Nephron (organoid): ENCODE results near the gene SERPINF2.
"Not testable (repeated sequence)": the region's sequence is repeated elsewhere in the genome, so short reads cannot be mapped to it uniquely, and the experiment has no call there.

Experiments
- H3K27ac Mint-ChIP-seq, 3 experiments: 2 replicates each; pipeline ENCODE4 v1.8.0; 2020; ENCODE audit warnings: mixed read lengths in 3 of 3, mild to moderate bottlenecking in 2 of 3, moderate library complexity in 1 of 3
- H3K27me3 Mint-ChIP-seq: 2 replicates; pipeline ENCODE4 v1.8.0; 2021; ENCODE audit warnings: low read depth, mild to moderate bottlenecking, moderate library complexity, mixed read lengths
- H3K36me3 Mint-ChIP-seq: 2 replicates; pipeline ENCODE4 v1.8.0; 2020; ENCODE audit warnings: low read depth, mixed read lengths
- H3K4me1 Mint-ChIP-seq: 2 replicates; pipeline ENCODE4 v1.8.0; 2020; ENCODE audit warnings: mixed read lengths
- H3K4me3 Mint-ChIP-seq, 3 experiments: 2 replicates each; pipeline ENCODE4 v1.8.0; 2020; ENCODE audit warnings: mild to moderate bottlenecking in 3 of 3, mixed read lengths in 3 of 3, moderate library complexity in 2 of 3
- H3K9me3 Mint-ChIP-seq: 2 replicates; pipeline ENCODE4 v1.8.0; 2020; ENCODE audit warnings: mixed read lengths
- CTCF ChIP-seq, 3 experiments: fragments of 200-600 bp; sonication (generic); IDR thresholded peaks; one replicate each; pipeline ENCODE4 v1.5.0; 2021; ENCODE audit warnings: antibody characterized with exemption in 3 of 3; ENCODE audit not compliant: unreplicated experiment in 3 of 3

Gene SERPINF2

DNA sequence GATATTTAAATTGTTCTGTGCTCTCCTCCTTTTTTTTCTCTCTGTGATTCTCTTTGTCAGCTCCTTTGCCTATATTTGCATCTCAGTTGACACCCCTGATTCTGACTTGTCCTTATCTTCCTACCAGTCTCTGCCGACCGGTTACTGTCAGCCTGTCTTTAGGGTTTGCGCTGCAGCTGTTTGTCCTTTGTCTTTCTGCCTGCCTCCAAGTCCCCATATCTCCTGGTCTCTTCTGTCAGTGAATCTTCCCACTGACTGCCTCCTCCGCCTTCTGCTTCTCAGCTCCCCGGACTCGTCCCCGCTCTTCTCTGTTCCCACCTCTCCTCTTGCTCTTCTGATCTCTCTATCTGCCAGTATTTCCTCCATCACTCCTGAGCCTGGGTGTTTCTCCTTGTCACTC, 37.7 kb upstream of the SERPINF2 start:
- H3K27ac Mint-ChIP-seq: peak overlapping the region in 1 of 3 experiments; percentile 36
- TF ChIP-seq CTCF (IDR thresholded peaks at IDR 0.05; ENCODE audit: unreplicated experiment in 3 of 3): no peak
- no peaks in the 10 kb centered on the region for H3K36me3 Mint-ChIP-seq
- H3K4me3 Mint-ChIP-seq: no peak overlapping the region
- H3K9me3 Mint-ChIP-seq: no peaks in the 10 kb centered on the region
- no peaks in the 10 kb centered on the region for H3K4me1 Mint-ChIP-seq
- H3K27me3 Mint-ChIP-seq: no peaks in the 10 kb centered on the region

DNA sequence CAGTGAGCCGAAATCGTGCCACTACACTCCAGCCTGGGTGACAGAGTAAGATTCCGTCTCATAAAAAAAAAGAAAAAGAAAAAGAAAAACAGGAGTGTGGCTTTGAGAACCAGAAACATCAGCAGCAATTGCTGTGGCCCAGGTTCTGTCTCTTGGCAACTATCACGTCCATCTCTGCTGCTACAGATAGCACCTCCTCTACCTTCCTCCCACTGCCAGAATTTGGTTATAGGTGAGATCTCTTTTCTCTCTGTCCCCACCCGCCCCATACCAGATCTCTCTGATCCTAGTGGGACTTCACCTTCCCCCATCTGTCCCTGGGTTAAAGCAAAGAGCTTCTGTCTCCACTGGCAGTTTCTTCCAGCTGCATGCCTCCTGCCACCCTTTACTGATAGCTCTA, 35.6 kb upstream of the SERPINF2 start:
- Mint-ChIP-seq H3K4me1 (peaks cover 17% of the 10 kb centered on the region), H3K36me3 (peaks cover 2% of the 10 kb centered on the region), H3K27ac (no peak overlapping the region), H3K4me3 (peak overlapping the region in 1 of 3 experiments; percentile 9), H3K9me3 (no peaks in the 10 kb centered on the region), H3K27me3 (no peaks in the 10 kb centered on the region)
- no peak for TF ChIP-seq CTCF (IDR thresholded peaks at IDR 0.05; ENCODE audit: unreplicated experiment in 3 of 3)

DNA sequence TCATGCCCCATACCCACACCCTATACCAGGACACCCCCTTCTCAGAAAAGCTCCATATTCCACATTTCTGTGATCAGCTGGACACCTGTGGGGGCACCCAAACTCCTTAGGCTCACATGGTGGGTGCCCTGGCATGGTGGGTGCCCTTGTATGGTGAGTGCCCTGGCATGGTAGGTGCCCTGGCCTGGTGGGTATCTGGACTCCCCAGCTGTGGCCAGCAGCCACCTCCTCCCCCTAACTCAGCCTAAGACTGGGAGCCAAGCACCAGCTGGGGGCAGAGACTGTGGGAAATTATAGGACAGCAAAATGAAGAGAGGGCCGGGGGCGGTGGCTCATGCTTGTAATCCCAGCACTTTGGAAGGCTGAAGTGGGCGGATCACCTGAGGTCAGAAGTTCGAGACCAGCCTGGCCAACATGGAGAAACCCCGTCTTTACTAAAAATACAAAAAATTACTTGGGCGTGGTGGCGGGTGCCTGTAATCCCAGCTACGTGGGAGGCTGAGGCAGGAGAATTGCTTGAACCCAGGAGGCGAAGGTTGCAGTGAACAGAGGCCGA, 33.8 kb upstream of the SERPINF2 start:
- Mint-ChIP-seq H3K4me1 (peaks cover 34% of the 10 kb centered on the region), H3K4me3 (peak overlapping the region; percentile 74 to 80 (median 74))
- not testable (repeated sequence) for H3K9me3 Mint-ChIP-seq, H3K36me3 Mint-ChIP-seq, H3K27me3 Mint-ChIP-seq, H3K27ac Mint-ChIP-seq

- peaks cover 38% of the 10 kb centered on the region for H3K4me1 Mint-ChIP-seq
- H3K9me3 Mint-ChIP-seq: no peaks in the 10 kb centered on the region
- no peaks in the 10 kb centered on the region for H3K27me3 Mint-ChIP-seq
These were observed 33.2 kb upstream of the SERPINF2 start for GRCh38 chr17:1709403-1709951.

DNA sequence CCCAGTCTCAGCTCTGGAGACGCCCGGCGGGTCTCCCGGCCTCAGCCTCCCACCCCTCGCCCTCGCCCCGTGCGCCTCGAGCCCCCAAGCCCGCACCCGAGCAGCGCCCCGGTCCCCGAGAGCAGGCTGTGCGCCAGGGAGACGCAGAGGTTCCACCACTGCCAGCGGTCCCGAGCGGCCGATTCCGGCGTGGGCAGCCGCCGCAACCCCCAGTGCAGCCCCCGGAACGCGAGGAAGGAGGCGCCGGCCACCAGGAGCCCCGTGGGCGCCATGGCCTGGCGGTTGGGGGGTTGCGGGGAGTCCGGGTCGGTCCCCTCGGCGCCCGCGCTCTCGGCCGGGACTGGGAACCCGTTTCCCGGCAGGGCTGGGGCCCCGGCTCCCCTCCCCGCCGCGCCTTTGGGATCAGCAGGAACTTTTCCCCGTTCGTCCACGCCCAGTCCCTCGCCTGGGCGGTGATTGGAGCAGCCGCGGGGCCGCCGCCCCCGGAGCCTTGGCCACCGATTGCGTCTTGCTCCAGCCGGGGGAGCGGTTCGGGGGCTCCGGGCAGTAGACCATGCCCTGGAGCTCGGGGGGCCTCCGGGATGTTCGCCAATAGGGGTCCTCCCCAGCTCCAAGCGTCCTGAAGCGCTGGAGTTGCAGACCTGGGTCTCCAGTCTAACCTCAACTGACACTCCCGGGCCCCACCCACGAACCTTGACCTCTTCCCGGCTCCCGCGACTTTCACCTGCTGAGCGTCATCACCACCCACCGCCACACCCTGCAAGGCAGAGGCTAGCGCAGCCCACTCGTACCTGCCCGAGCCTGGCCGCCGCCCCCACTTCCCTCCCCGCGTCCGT, 32.5 kb upstream of the SERPINF2 start, which contains the start of gene TLCD2:
Gene TLCD2, minus strand, starts transcription at position 407 of the 836 bp plus-strand sequence. Its CDS starts 135 bp downstream, at position 272.
- H3K9me3 Mint-ChIP-seq: no peaks in the 10 kb centered on the region
- H3K36me3 Mint-ChIP-seq: peaks cover 8% of the 10 kb centered on the region
- no peak for TF ChIP-seq CTCF (IDR thresholded peaks at IDR 0.05; ENCODE audit: unreplicated experiment in 3 of 3)
- peaks cover 38% of the 10 kb centered on the region for H3K4me1 Mint-ChIP-seq
- peak within 1 kb of the TSS; percentile 79 to 94 (median 84) for H3K4me3 Mint-ChIP-seq
- H3K27me3 Mint-ChIP-seq: no peaks in the 10 kb centered on the region
- H3K27ac Mint-ChIP-seq: peak within 1 kb of the TSS in 2 of 3 experiments; percentile 95

More at GRCh38 chr17:1709403-1709951, 33.2 kb upstream of the SERPINF2 start:
- TF ChIP-seq CTCF (IDR thresholded peaks at IDR 0.05; ENCODE audit: unreplicated experiment in 3 of 3): no peak
- Mint-ChIP-seq H3K36me3 (peaks cover 8% of the 10 kb centered on the region), H3K4me3 (peak overlapping the region; percentile 73 to 74 (median 74)), H3K27ac (no peak overlapping the region)

- Mint-ChIP-seq H3K4me3 (peak overlapping the region; percentile 79 to 94 (median 84)), H3K27me3 (no peaks in the 10 kb centered on the region), H3K9me3 (no peaks in the 10 kb centered on the region), H3K4me1 (peaks cover 38% of the 10 kb centered on the region), H3K36me3 (peaks cover 8% of the 10 kb centered on the region), H3K27ac (peak overlapping the region in 2 of 3 experiments; percentile 95)
- TF ChIP-seq CTCF (IDR thresholded peaks at IDR 0.05; ENCODE audit: unreplicated experiment in 3 of 3): no peak
These were observed 31.7 kb upstream of the SERPINF2 start for GRCh38 chr17:1710807-1711553.
